ENCODE measurements around the gene ZNF785. TPM values are rescaled to one million over a fixed set of nuclear protein-coding genes. Genes with fewer than 3 reads are reported as not detected.
"Not testable (repeated sequence)": the region's sequence is repeated elsewhere in the genome, so short reads cannot be mapped to it uniquely, and the experiment has no call there.

Gene ZNF785
- total RNA-seq, 1 donor = 15.3 TPM

GRCh38 chr16:30541502-30542329 is 43.8 kb downstream of the ZNF785 start:
- no peak for DNase-seq (ENCODE audit: low read depth in 2 of 3, low spot score in 2 of 3)

- not testable (repeated sequence) for DNase-seq (ENCODE audit: low read depth in 2 of 3, low spot score in 2 of 3)
Observed at GRCh38 chr16:30540916-30541464, 44.5 kb downstream of the ZNF785 start.

GRCh38 chr16:30539986-30540526 is 45.4 kb downstream of the ZNF785 start:
- DNase-seq (ENCODE audit: low read depth in 2 of 3, low spot score in 2 of 3) = not testable (repeated sequence)

- DNase-seq (ENCODE audit: low read depth in 2 of 3, low spot score in 2 of 3) = no peak
Observed at GRCh38 chr16:30539000-30539964, 46.2 kb downstream of the ZNF785 start.

GRCh38 chr16:30536391-30537024 is 49.0 kb downstream of the ZNF785 start:
- DNase-seq (ENCODE audit: low read depth in 2 of 3, low spot score in 2 of 3) = not testable (repeated sequence)

GRCh38 chr16:30535777-30536190 is 49.7 kb downstream of the ZNF785 start:
- peak; percentile 31 to 84 (median 73) for DNase-seq (ENCODE audit: low read depth in 2 of 3, low spot score in 2 of 3)

GRCh38 chr16:30535106-30535776 is 50.3 kb downstream of the ZNF785 start:
- DNase-seq (ENCODE audit: low read depth in 2 of 3, low spot score in 2 of 3) = no peak

GRCh38 chr16:30534368-30535105 is 51.0 kb downstream of the ZNF785 start, which contains the start of gene ZNF747:
Gene ZNF747, minus strand, starts transcription at chr16:30534858. Its CDS starts 179 bp downstream, at chr16:30534679.
- DNase-seq (ENCODE audit: low read depth in 2 of 3, low spot score in 2 of 3) = peak; percentile 81 to 91 (median 91)

GRCh38 chr16:30533748-30534367 is 51.6 kb downstream of the ZNF785 start:
- DNase-seq (ENCODE audit: low read depth in 2 of 3, low spot score in 2 of 3) = peak in 2 of 3 donors; percentile 23 to 35

GRCh38 chr16:30533146-30533522 is 52.4 kb downstream of the ZNF785 start:
- DNase-seq (ENCODE audit: low read depth in 2 of 3, low spot score in 2 of 3) = no peak

GRCh38 chr16:30532285-30533145 is 53.0 kb downstream of the ZNF785 start:
- DNase-seq (ENCODE audit: low read depth in 2 of 3, low spot score in 2 of 3) = no peak

Small RNA genes lying within 50 kb of the gene (small RNA-seq; reads per million reads assigned to genes)
- gene AC093249.1 (not detected), gene AC093249.4 (not detected)

Other genes starting within 250 kb of the ZNF785 start
- 18.6 TPM for gene CD2BP2, start 230.4 kb downstream of the ZNF785 start, total RNA-seq
- gene TBC1D10B, start 215.2 kb downstream of the ZNF785 start, total RNA-seq = 40.9 TPM
- gene MYL11, start 210.9 kb downstream of the ZNF785 start, total RNA-seq = 9.2 TPM
- gene SEPTIN1, start 203.1 kb downstream of the ZNF785 start, total RNA-seq = 38.2 TPM
- gene ZNF48, start 190.3 kb downstream of the ZNF785 start, total RNA-seq = 17.8 TPM
- 9.2 TPM for gene ZNF771, start 178.1 kb downstream of the ZNF785 start, total RNA-seq
- 40.4 TPM for gene DCTPP1, start 155.7 kb downstream of the ZNF785 start, total RNA-seq
- 18.9 TPM for gene SEPHS2, start 139.8 kb downstream of the ZNF785 start, total RNA-seq
- 29.4 TPM for gene ITGAL, start 113.0 kb downstream of the ZNF785 start, total RNA-seq
- 49.3 TPM for gene ZNF768, start 59.1 kb downstream of the ZNF785 start, total RNA-seq
- gene ZNF747, start 50.8 kb downstream of the ZNF785 start, total RNA-seq = 20.7 TPM
- gene ZNF764, start 27.3 kb downstream of the ZNF785 start, total RNA-seq = 16.7 TPM
- 12.1 TPM for gene ZNF688, start 14.0 kb downstream of the ZNF785 start, total RNA-seq
- 16.4 TPM for gene ZNF689, start 24.7 kb upstream of the ZNF785 start, total RNA-seq
- 42.3 TPM for gene PRR14, start 65.3 kb upstream of the ZNF785 start, total RNA-seq
- gene FBRS, start 72.7 kb upstream of the ZNF785 start, total RNA-seq = 65.2 TPM
- 30.4 TPM for gene SRCAP, start 113.5 kb upstream of the ZNF785 start, total RNA-seq
- gene PHKG2, start 162.7 kb upstream of the ZNF785 start, total RNA-seq = 40.9 TPM
- gene CFAP119, start 176.4 kb upstream of the ZNF785 start, total RNA-seq = 9.2 TPM
- gene RNF40, start 176.6 kb upstream of the ZNF785 start, total RNA-seq = 98.0 TPM
- gene ZNF629, start 201.5 kb upstream of the ZNF785 start, total RNA-seq = 18.0 TPM